ENCODE measurements around the gene CTNNBL1.

- TF ChIP-seq CTCF (IDR thresholded peaks at IDR 0.05) (no peak), POLR2A (IDR thresholded peaks at IDR 0.05) (no peak)
Measured at GRCh38 chr20:37845241-37845681, 151.4 kb downstream of the CTNNBL1 start.
